Stimulated activated CD8-positive, alpha-beta memory T cell treated with anti-CD3 and anti-CD28 coated beads, Interleukin-7, amount 100 ng/mL, for 48 hours (primary cell): ENCODE measurements around the gene IGHMBP2.

ENCODE experiments used
- DNase-seq, 2 donors: peaks; one replicate each; pipeline ENCODE4 v3.0.0-alpha.2; 2020; ENCODE audit warnings: low read depth in 1 of 2; ENCODE audit errors: extremely low read depth in 1 of 2

IGHMBP2 gene

DNA sequence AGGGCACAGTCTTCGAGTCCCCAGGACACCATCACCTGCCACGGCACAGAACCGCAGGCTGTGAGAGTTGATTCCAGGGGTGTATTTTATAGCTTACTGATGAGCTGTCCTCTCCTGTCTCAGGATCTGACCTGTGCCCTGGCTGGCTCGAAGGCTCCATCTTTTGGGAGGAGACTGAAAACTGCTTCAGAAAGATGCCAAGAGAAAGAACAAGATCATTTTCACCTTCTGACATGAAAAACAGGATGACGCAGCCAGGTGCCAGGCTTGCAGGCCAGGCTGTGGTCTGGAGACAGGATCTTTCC is 74.9 kb downstream of the IGHMBP2 start:
- no peak for DNase-seq

- no peak for DNase-seq
These were observed 75.4 kb downstream of the IGHMBP2 start for GRCh38 chr11:68978931-68979594.

DNA sequence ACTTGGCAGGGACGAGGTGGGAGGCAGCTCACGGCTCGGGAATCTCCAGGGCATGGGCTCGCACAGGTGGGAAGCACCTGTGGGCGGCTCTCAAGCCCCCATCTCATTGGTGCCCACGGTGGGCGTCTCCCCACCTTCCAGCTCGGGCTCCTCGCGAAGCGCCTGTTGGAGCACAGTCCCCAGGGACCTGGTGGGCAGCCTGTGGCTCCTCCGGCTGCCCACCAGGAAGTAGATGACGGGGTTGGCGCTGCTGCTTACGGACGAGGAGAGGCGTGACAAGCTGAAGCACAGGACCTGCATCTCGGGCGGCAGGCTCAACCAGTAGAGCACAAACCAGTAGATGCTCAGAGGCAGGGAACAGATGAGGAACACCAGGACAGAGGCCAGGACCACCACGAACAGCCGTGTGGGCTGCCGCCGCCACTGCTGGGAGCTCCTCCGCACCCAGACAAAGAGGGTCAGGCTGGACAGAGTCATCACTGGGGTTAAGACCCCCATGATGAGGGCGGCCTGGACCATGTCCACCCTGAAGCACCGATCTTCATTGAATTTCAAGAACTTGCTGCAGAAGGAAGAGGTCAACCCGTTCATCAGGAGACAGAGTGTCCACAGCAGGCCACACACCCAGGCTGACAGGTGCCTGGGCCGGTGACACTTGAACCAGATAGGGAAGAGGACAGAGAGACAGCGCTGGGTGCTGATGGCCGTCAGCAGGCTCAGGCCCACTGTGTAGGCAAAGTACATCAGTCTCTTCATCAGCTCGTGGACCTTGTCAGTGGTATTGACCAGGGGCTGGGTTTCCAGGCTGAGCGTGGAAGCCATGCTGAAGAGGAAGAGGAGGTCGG is 76.5 kb downstream of the IGHMBP2 start:
- DNase-seq, result no peak

DNA sequence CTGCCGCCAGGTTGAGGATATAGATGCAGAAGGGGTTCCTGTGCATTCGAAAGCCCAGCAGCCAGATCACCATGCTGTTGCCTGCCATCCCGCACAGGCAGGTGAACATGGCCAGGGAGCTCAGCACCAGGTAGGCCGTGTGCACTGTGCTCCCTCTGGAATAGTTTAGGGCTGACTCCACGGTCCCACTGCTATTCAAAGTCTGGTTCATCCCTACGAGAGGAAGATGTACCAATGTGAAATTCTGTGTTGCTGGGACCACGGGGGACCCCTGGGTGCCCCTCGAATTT is 77.0 kb downstream of the IGHMBP2 start, which contains the start of gene MRGPRD:
Gene MRGPRD (minus strand): TSS at position 211 of the 290 bp plus-strand sequence. CDS start 0 bp downstream, at position 211.
- no peak for DNase-seq

- no peak for DNase-seq
These were observed 78.4 kb downstream of the IGHMBP2 start for GRCh38 chr11:68982134-68982533.

DNA sequence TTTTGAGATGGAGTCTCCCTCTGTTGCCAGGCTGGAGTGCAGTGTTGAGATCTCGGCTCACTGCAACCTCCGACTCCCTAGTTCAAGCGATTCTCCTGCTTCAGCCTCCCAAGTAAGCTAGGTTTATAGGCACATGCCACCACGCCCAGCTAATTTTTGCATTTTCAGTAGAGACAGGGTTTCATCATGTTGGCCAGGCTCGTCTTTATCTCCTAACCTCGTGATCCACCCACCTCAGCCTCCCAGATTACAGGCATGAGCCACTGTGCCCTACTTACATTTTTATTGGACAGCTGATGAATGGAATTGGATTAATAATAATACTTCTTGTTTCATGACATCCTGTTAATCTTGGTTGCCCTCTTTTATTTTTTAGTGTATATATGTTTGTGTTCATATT is 80.1 kb downstream of the IGHMBP2 start:
- DNase-seq, result no peak

GRCh38 chr11:68987211-68987610 is 83.5 kb downstream of the IGHMBP2 start:
- DNase-seq, result no peak

DNA sequence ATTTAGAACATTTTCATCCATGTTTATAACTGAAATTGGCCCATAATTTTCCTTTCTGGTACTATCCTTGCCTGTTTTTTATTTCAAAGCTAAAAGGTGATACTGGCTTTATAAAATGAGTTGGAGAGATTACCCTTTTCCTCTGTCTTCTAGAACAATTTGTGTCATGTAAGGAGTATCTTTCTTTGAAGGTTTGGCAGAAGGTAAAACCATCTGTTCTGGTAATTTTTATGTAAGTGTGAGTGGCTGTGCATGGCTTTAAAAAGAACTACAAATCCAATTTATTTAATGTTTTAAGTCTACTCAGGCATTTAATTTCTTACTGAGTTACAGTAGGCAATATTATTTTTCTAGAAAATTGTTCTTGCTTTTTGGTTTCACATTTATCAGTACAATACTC is 84.8 kb downstream of the IGHMBP2 start:
- DNase-seq, result no peak
